ENCODE data around the gene AP4M1. TPM values are rescaled to one million over a fixed set of nuclear protein-coding genes. Genes with fewer than 3 reads are reported as not detected.

Gene AP4M1
- total and polyA plus RNA-seq, 4 donors = 3.3 to 5.5 (median 4.8) TPM

DNA sequence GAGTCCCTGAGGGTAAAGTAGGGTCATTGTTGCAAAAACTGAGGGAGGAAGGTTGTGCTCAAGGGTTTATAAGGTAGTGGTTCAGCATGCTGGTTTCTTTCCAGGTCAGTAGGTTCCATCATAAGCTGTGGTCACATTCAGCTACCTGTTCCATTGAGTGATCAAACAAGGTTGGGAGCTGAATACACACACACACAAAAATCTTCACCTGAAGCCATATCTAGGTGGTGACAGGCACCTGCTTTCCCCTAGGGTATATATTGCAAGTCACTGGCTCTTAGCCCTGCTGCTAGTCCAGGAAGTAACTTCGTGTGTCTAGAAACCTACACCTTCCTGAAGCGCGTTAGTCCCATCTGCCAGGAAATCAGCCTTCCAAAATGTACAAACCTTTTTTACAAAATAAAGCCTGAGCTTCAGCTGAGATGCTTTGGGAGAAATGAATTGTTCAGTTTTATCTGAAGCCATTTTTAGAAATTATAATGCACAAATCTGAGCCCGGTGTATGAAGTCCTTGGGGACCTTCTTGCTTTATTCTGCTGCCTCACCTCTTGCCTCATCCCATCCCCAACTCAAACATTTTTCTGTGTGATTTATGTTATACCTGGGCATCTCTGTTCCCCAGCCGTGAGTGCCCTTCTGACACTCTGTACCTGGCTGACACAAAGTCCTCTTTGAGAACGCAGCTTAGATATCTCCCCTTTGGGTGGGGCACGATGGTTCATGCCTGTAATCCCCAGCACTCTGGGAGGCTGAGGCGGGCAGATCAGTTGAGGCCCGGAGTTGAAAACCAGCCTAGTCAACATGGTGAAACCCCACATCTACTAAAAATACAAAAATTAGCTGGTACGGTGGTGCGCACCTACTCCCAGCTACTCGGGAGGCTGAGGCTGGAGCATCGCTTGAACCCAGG, 36.7 kb downstream of the AP4M1 start:
- TF ChIP-seq, protein P1, sequence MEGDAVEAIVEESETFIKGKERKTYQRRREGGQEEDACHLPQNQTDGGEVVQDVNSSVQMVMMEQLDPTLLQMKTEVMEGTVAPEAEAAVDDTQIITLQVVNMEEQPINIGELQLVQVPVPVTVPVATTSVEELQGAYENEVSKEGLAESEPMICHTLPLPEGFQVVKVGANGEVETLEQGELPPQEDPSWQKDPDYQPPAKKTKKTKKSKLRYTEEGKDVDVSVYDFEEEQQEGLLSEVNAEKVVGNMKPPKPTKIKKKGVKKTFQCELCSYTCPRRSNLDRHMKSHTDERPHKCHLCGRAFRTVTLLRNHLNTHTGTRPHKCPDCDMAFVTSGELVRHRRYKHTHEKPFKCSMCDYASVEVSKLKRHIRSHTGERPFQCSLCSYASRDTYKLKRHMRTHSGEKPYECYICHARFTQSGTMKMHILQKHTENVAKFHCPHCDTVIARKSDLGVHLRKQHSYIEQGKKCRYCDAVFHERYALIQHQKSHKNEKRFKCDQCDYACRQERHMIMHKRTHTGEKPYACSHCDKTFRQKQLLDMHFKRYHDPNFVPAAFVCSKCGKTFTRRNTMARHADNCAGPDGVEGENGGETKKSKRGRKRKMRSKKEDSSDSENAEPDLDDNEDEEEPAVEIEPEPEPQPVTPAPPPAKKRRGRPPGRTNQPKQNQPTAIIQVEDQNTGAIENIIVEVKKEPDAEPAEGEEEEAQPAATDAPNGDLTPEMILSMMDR (IDR thresholded peaks at IDR 0.05; ENCODE audit: low read depth, low read length, missing input control) = no peak
- TF ChIP-seq, protein P2, sequence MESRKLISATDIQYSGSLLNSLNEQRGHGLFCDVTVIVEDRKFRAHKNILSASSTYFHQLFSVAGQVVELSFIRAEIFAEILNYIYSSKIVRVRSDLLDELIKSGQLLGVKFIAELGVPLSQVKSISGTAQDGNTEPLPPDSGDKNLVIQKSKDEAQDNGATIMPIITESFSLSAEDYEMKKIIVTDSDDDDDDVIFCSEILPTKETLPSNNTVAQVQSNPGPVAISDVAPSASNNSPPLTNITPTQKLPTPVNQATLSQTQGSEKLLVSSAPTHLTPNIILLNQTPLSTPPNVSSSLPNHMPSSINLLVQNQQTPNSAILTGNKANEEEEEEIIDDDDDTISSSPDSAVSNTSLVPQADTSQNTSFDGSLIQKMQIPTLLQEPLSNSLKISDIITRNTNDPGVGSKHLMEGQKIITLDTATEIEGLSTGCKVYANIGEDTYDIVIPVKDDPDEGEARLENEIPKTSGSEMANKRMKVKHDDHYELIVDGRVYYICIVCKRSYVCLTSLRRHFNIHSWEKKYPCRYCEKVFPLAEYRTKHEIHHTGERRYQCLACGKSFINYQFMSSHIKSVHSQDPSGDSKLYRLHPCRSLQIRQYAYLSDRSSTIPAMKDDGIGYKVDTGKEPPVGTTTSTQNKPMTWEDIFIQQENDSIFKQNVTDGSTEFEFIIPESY (IDR thresholded peaks at IDR 0.05) = no peak
- no peak for TF ChIP-seq FOXA1 (IDR thresholded peaks at IDR 0.05)
- TF ChIP-seq, protein P3, sequence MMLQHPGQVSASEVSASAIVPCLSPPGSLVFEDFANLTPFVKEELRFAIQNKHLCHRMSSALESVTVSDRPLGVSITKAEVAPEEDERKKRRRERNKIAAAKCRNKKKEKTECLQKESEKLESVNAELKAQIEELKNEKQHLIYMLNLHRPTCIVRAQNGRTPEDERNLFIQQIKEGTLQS (IDR thresholded peaks at IDR 0.05) = no peak
- Histone ChIP-seq H3K4me3 (ENCODE audit: low read depth in 1 of 3, low read length in 3 of 3) (no peak overlapping the region), H3K27me3 (ENCODE audit: control insufficient read depth in 4 of 4, insufficient read depth in 4 of 4, low read length in 3 of 4) (no peaks in the 10 kb centered on the region), H3K36me3 (ENCODE audit: control insufficient read depth in 4 of 4, insufficient read depth in 3 of 4, low read depth in 1 of 4, low read length in 3 of 4) (no peaks in the 10 kb centered on the region), H3K27ac (ENCODE audit: low read depth in 1 of 2, low read length in 2 of 2) (no peak overlapping the region), H3K9ac (ENCODE audit: low read depth in 1 of 2, low read length in 2 of 2) (no peak overlapping the region), H3K4me1 (ENCODE audit: control insufficient read depth in 4 of 4, insufficient read depth in 4 of 4, low read length in 3 of 4) (peaks cover 0 to 2% (median 0%) of the 10 kb centered on the region in 4 donors), H3K9me3 (ENCODE audit: control insufficient read depth in 4 of 4, low read length in 3 of 4) (no peaks in the 10 kb centered on the region)
- WGBS = 83% methylated on average over 13 of the region's 13 CpGs
- no peak for DNase-seq (ENCODE audit: low spot score)

DNA sequence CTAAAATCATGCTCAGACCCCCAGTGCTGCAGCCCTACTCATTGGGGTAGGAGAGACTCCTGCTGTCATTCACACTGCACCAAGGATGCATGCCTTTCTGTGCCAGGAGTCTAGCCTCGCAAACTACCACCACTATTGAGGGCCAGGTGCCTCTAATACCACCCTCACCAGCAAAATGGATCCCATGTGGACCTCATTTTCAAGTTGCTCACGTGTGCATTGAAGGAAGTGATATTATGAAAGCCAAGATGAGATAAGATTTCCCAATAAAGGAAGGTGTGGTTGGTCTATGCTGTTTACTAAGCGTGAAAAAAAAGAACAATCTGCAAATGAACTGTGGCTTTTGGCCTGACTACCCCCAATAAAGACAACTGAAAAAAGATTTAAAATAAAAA, 40.1 kb downstream of the AP4M1 start:
- Histone ChIP-seq H3K27me3 (ENCODE audit: control insufficient read depth in 4 of 4, insufficient read depth in 4 of 4, low read length in 3 of 4) (no peaks in the 10 kb centered on the region), H3K9me3 (ENCODE audit: control insufficient read depth in 4 of 4, low read length in 3 of 4) (no peaks in the 10 kb centered on the region), H3K27ac (ENCODE audit: low read depth in 1 of 2, low read length in 2 of 2) (no peak overlapping the region), H3K9ac (ENCODE audit: low read depth in 1 of 2, low read length in 2 of 2) (no peak overlapping the region), H3K4me1 (ENCODE audit: control insufficient read depth in 4 of 4, insufficient read depth in 4 of 4, low read length in 3 of 4) (peaks cover 0 to 2% (median 0%) of the 10 kb centered on the region in 4 donors), H3K4me3 (ENCODE audit: low read depth in 1 of 3, low read length in 3 of 3) (no peak overlapping the region), H3K36me3 (ENCODE audit: control insufficient read depth in 4 of 4, insufficient read depth in 3 of 4, low read depth in 1 of 4, low read length in 3 of 4) (no peaks in the 10 kb centered on the region)
- TF ChIP-seq RXRA (IDR thresholded peaks at IDR 0.05) (no peak), JUND (IDR thresholded peaks at IDR 0.05) (no peak), NR2F2 (IDR thresholded peaks at IDR 0.05) (no peak), SP1 (IDR thresholded peaks at IDR 0.05) (no peak), FOXA1 (IDR thresholded peaks at IDR 0.05) (no peak), EGR1 (IDR thresholded peaks at IDR 0.05; ENCODE audit: low read depth in 2 of 2) (no peak), HNF4A (conservative IDR thresholded peaks at IDR 0.05) (no peak), HNF4G (IDR thresholded peaks at IDR 0.05) (no peak), GABPA (IDR thresholded peaks at IDR 0.05 in 1 of 2, conservative IDR thresholded peaks at IDR 0.05 in 1 of 2) (no peak), YY1 (IDR thresholded peaks at IDR 0.05) (no peak), TAF1 (conservative IDR thresholded peaks at IDR 0.05) (no peak), FOXA2 (IDR thresholded peaks at IDR 0.05) (no peak)
- TF ChIP-seq, protein P3 (IDR thresholded peaks at IDR 0.05) = no peak
- TF ChIP-seq, protein P4, sequence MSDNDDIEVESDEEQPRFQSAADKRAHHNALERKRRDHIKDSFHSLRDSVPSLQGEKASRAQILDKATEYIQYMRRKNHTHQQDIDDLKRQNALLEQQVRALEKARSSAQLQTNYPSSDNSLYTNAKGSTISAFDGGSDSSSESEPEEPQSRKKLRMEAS (IDR thresholded peaks at IDR 0.05) = no peak
- TF ChIP-seq, protein P2 (IDR thresholded peaks at IDR 0.05) = no peak
- TF ChIP-seq, protein P1 (IDR thresholded peaks at IDR 0.05; ENCODE audit: low read depth, low read length, missing input control) = no peak
- TF ChIP-seq, protein P5, sequence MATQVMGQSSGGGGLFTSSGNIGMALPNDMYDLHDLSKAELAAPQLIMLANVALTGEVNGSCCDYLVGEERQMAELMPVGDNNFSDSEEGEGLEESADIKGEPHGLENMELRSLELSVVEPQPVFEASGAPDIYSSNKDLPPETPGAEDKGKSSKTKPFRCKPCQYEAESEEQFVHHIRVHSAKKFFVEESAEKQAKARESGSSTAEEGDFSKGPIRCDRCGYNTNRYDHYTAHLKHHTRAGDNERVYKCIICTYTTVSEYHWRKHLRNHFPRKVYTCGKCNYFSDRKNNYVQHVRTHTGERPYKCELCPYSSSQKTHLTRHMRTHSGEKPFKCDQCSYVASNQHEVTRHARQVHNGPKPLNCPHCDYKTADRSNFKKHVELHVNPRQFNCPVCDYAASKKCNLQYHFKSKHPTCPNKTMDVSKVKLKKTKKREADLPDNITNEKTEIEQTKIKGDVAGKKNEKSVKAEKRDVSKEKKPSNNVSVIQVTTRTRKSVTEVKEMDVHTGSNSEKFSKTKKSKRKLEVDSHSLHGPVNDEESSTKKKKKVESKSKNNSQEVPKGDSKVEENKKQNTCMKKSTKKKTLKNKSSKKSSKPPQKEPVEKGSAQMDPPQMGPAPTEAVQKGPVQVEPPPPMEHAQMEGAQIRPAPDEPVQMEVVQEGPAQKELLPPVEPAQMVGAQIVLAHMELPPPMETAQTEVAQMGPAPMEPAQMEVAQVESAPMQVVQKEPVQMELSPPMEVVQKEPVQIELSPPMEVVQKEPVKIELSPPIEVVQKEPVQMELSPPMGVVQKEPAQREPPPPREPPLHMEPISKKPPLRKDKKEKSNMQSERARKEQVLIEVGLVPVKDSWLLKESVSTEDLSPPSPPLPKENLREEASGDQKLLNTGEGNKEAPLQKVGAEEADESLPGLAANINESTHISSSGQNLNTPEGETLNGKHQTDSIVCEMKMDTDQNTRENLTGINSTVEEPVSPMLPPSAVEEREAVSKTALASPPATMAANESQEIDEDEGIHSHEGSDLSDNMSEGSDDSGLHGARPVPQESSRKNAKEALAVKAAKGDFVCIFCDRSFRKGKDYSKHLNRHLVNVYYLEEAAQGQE (IDR thresholded peaks at IDR 0.05) = no peak
- 58% methylated on average over 3 of the region's 3 CpGs for WGBS
- no peak for DNase-seq (ENCODE audit: low spot score)
